Measurements from ENCODE around the gene VAX1. TPM values are rescaled to one million over a fixed set of nuclear protein-coding genes. Genes with fewer than 3 reads are reported as not detected.
A peak's percentile ranks its signal among the peaks of the same experiment; 100 is the strongest.

VAX1 gene
- total and polyA plus RNA-seq, 9 of the 15 experiments (the other 6 are each of a cell fraction or from before 2014, with no cell fraction given) = not detected

DNA sequence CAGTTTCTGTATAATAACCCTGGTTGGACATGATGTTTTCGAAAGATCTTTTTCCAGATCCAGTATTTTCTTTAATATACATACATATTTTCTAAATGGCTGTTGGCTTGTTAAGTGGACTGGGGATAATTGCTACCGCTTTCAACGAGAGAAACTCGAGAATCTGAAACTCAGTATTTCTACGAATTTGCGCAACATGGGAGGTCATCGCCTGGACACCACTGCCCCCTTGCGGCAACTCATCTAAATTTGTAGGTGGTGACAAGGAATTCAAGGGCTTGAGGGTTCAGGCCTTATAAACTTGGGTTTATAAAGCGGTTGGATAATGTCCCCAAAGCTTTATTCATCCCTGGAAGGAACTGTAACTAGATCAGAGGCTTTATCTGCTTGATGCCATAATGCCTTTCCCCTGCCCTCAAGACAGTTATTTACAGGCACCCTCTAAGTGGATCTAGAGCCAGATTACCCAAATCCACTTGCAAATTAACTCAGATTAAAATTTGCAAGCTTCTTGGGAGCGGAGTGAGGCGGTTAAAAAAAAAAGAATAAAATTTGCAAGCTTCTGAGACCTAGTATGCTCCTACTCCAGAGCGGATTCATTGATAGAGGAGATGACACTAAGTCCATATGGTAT is 37.9 kb upstream of the VAX1 start (continued):
- TF ChIP-seq, protein P1, sequence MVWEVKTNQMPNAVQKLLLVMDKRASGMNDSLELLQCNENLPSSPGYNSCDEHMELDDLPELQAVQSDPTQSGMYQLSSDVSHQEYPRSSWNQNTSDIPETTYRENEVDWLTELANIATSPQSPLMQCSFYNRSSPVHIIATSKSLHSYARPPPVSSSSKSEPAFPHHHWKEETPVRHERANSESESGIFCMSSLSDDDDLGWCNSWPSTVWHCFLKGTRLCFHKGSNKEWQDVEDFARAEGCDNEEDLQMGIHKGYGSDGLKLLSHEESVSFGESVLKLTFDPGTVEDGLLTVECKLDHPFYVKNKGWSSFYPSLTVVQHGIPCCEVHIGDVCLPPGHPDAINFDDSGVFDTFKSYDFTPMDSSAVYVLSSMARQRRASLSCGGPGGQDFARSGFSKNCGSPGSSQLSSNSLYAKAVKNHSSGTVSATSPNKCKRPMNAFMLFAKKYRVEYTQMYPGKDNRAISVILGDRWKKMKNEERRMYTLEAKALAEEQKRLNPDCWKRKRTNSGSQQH (CRISPR knock-in tag; IDR thresholded peaks at IDR 0.05) = no peak
- TF ChIP-seq CEBPG (CRISPR knock-in tag; IDR thresholded peaks at IDR 0.05) (peak; percentile 86), CEBPG (tag; conservative IDR thresholded peaks at IDR 0.05 in 1 of 2, IDR thresholded peaks at IDR 0.05 in 1 of 2) (peak; percentile 82 to 95), TFAM (CRISPR knock-in tag; conservative IDR thresholded peaks at IDR 0.05) (no peak), XRCC3 (IDR thresholded peaks at IDR 0.05) (no peak), SAFB (IDR thresholded peaks at IDR 0.05; ENCODE audit: borderline replicate concordance, low read depth, low read length) (no peak), FOXP1 (CRISPR knock-in tag; IDR thresholded peaks at IDR 0.05) (no peak), IFI16 (CRISPR knock-in tag; IDR thresholded peaks at IDR 0.05) (no peak), STAG1 (CRISPR knock-in tag; IDR thresholded peaks at IDR 0.05; ENCODE audit: borderline replicate concordance) (peak; percentile 40; the same call in 1 of the 2 replicates), SIRT6 (IDR thresholded peaks at IDR 0.05; ENCODE audit: low read depth, low read length) (no peak), ZNF311 (CRISPR knock-in tag; IDR thresholded peaks at IDR 0.05) (no peak), NFRKB (IDR thresholded peaks at IDR 0.05; ENCODE audit: low read depth) (no peak), LARP7 (IDR thresholded peaks at IDR 0.05) (no peak), MTA1 (IDR thresholded peaks at IDR 0.05; ENCODE audit: borderline replicate concordance) (no peak), MYBL2 (IDR thresholded peaks at IDR 0.05; ENCODE audit: low read depth) (no peak), MYBL2 (CRISPR knock-in tag; IDR thresholded peaks at IDR 0.05; ENCODE audit: borderline replicate concordance) (no peak), CBX8 (IDR thresholded peaks at IDR 0.05; ENCODE audit: borderline replicate concordance, extremely low read depth, low read depth, low read length, poor library complexity, severe bottlenecking) (no peak)
- TF ChIP-seq, protein P2, sequence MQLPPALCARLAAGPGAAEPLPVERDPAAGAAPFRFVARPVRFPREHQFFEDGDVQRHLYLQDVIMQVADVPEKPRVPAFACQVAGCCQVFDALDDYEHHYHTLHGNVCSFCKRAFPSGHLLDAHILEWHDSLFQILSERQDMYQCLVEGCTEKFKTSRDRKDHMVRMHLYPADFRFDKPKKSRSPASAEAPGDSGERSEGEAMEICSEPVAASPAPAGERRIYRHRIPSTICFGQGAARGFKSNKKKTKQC (CRISPR knock-in tag; IDR thresholded peaks at IDR 0.05) = no peak

Measured in K562 (cell line).